ENCODE results near the gene LMF1. TPM values are rescaled to one million over a fixed set of nuclear protein-coding genes. Genes with fewer than 3 reads are reported as not detected.

Gene LMF1
- total and polyA plus RNA-seq, 5 donors from 2014 or later, result 9.9 to 40.0 (median 12.4) TPM

DNA sequence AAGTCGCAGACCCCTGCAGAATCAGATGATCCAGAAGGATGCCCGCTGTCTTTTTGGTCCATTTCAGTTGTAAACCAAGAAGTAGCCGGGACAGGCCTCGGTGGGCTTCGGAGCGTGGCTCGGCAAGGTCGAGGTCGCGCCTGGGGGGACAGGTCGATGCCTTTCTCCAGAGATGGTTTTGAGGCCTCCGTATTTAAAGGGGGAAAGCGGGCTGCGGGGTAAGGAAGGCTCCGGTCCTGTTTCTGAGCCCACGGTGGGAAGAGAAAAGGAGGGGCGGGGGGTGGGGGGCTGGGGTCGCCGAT is 162.7 kb downstream of the LMF1 start:
- no peaks in the 10 kb centered on the region for H3K9me3 ChIP-seq (ENCODE audit: control insufficient read depth in 2 of 2, low read length in 2 of 2)
- H3K4me3 ChIP-seq (ENCODE audit: low read depth, low read length), result peak overlapping the region; percentile 79
- H3K27me3 Mint-ChIP-seq, result peaks cover 32% of the 10 kb centered on the region
- no peak for ATAC-seq (ENCODE audit: low read depth in 2 of 2)
- DNase-seq, result peak in 1 of 3 donors; percentile 12
- no peaks in the 10 kb centered on the region for H3K36me3 ChIP-seq (ENCODE audit: control insufficient read depth, insufficient read depth, low read length)
- no peaks in the 10 kb centered on the region for H3K36me3 Mint-ChIP-seq
- peak overlapping the region; percentile 96 to 99 (median 96) for H3K4me3 Mint-ChIP-seq
- peak overlapping the region; percentile 92 to 99 (median 98) for H3K27ac Mint-ChIP-seq
- H3K27ac ChIP-seq (ENCODE audit: insufficient read depth, low read length, poor library complexity, severe bottlenecking), result peak overlapping the region; percentile 85
- no peaks in the 10 kb centered on the region for H3K27me3 ChIP-seq (ENCODE audit: control insufficient read depth, insufficient read depth, low read length)
- H3K4me1 ChIP-seq (ENCODE audit: control insufficient read depth, insufficient read depth, low read length, poor library complexity, severe bottlenecking), result peaks cover 10% of the 10 kb centered on the region
- peaks cover 0 to 18% (median 4%) of the 10 kb centered on the region in 4 donors for H3K4me1 Mint-ChIP-seq
- H3K9me3 Mint-ChIP-seq, result peaks cover 0 to 3% (median 0%) of the 10 kb centered on the region in 7 donors

DNA sequence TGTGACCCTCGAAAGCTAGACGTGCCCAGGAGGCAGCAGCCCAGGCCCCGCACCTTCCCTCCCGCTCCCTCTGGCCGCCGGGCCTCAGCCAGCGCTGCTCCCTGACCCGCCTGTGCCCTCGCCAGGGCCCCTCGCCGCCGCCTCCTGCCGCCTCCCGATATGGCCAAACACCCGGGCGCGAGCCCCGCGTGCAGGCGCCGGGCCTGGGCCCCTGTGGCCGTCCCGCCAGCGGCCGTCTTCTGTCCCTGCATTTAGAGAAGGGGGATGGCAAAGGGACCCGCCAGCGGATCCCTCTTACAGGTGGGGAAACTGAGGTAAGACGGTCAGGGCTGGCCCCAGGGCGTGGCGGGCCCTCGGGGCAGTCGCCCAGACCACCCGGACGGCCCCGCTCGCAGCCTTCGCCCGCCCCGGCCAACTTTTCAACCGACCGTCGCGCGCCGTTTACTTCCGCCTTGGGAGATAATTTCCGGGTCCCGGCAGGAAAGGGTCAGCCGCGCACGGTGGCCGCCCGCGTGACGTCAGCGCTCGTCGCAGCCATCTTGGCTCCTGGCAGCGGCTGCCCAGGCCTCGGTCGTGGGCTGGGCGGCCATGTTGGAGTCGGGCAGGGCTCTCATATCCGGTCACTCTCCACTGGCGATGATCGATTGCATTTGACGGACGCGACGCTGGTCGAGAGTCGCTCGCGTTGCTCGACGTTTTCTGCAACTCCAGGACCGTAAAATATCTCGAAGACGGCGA is 163.3 kb downstream of the LMF1 start:
- H3K4me1 Mint-ChIP-seq, result peaks cover 0 to 18% (median 3%) of the 10 kb centered on the region in 4 donors
- Histone ChIP-seq H3K36me3 (ENCODE audit: control insufficient read depth, insufficient read depth, low read length) (no peaks in the 10 kb centered on the region), H3K27me3 (ENCODE audit: control insufficient read depth, insufficient read depth, low read length) (no peaks in the 10 kb centered on the region), H3K27ac (ENCODE audit: insufficient read depth, low read length, poor library complexity, severe bottlenecking) (peak overlapping the region; percentile 85), H3K4me1 (ENCODE audit: control insufficient read depth, insufficient read depth, low read length, poor library complexity, severe bottlenecking) (peaks cover 10% of the 10 kb centered on the region), H3K9me3 (ENCODE audit: control insufficient read depth in 2 of 2, low read length in 2 of 2) (no peaks in the 10 kb centered on the region), H3K4me3 (ENCODE audit: low read depth, low read length) (peak overlapping the region; percentile 79)
- DNase-seq, result peak; percentile 77 to 94 (median 78)
- peak; percentile 81 to 90 for ATAC-seq (ENCODE audit: low read depth in 2 of 2)
- no peaks in the 10 kb centered on the region for H3K36me3 Mint-ChIP-seq
- H3K4me3 Mint-ChIP-seq, result peak overlapping the region; percentile 96 to 99 (median 96)
- peaks cover 0 to 3% (median 0%) of the 10 kb centered on the region in 7 donors for H3K9me3 Mint-ChIP-seq
- H3K27ac Mint-ChIP-seq, result peak overlapping the region; percentile 92 to 99 (median 98)
- H3K27me3 Mint-ChIP-seq, result peaks cover 27% of the 10 kb centered on the region

DNA sequence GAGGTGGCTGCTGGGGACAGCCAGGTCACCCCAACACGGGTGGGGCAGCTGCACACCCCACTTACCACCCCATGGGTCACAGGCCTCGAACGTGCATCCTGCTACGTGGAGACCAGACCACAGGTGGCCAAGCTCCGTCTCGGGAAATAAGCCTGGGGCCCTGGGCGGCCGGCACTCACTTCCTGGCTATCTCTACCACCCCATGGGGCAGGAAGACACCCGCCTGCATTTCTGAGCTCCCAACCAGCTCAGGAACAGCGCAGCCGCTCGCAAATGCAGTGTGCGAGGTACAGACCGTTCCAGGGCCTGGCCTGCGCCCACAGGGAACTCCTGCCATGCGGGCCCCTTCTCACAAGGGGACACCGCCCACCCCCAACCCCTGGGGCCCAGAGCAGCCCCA is 165.3 kb downstream of the LMF1 start:
- Mint-ChIP-seq H3K36me3 (no peaks in the 10 kb centered on the region), H3K4me3 (no peak overlapping the region), H3K27me3 (peaks cover 14% of the 10 kb centered on the region), H3K9me3 (no peaks in the 10 kb centered on the region), H3K27ac (no peak overlapping the region), H3K4me1 (peaks cover 0 to 18% (median 3%) of the 10 kb centered on the region in 4 donors)
- Histone ChIP-seq H3K36me3 (ENCODE audit: control insufficient read depth, insufficient read depth, low read length) (no peaks in the 10 kb centered on the region), H3K4me3 (ENCODE audit: low read depth, low read length) (no peak overlapping the region), H3K27ac (ENCODE audit: insufficient read depth, low read length, poor library complexity, severe bottlenecking) (no peak overlapping the region), H3K9me3 (ENCODE audit: control insufficient read depth in 2 of 2, low read length in 2 of 2) (no peaks in the 10 kb centered on the region), H3K4me1 (ENCODE audit: control insufficient read depth, insufficient read depth, low read length, poor library complexity, severe bottlenecking) (peaks cover 13% of the 10 kb centered on the region), H3K27me3 (ENCODE audit: control insufficient read depth, insufficient read depth, low read length) (no peaks in the 10 kb centered on the region)
- no peak for ATAC-seq (ENCODE audit: low read depth in 2 of 2)
- no peak for DNase-seq

DNA sequence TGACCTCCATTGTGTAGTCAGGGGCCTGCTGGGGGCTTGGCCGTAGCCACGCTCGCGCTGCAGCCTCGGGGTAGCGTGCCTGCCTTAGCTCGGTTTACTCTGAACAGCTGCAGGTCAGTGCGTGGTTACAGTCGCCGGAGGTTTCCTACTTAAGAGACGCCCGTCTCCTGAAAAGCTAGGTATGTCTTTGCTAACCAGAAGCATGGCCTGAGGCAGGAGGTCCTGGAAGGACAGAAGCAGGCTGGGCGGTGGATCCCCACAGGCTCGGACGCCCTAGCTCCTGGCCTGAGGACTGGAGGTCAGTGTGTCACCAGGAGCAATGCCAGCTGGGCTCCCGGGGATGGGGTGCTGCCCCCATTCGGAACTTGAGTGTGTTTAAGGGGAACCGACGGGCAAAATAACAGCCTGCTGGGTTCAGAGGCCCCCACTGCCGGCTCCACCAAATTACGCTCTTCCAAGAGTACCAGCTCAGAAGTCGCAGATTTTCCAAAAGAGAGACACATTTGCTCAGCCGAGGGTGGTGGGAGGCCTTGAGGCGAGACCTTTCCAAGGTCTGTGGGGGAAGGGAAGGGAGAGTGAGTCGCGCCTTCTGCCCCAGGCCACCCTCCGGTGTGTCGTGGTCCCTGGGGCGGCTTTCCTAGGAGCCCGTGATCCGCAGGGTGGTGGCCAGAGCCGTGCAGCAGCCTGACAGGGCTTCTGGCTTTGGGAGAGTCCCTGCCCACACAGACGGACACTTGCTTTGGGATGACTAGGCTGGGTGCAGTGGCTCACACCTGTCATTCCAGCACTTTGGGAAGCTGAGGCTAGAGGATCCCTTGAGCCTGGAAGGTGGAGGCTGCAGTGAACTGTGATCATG is 166.4 kb downstream of the LMF1 start:
- Histone ChIP-seq H3K4me1 (ENCODE audit: control insufficient read depth, insufficient read depth, low read length, poor library complexity, severe bottlenecking) (peaks cover 14% of the 10 kb centered on the region), H3K27me3 (ENCODE audit: control insufficient read depth, insufficient read depth, low read length) (no peaks in the 10 kb centered on the region), H3K36me3 (ENCODE audit: control insufficient read depth, insufficient read depth, low read length) (no peaks in the 10 kb centered on the region), H3K27ac (ENCODE audit: insufficient read depth, low read length, poor library complexity, severe bottlenecking) (no peak overlapping the region), H3K4me3 (ENCODE audit: low read depth, low read length) (no peak overlapping the region), H3K9me3 (ENCODE audit: control insufficient read depth in 2 of 2, low read length in 2 of 2) (no peaks in the 10 kb centered on the region)
- Mint-ChIP-seq H3K4me3 (peak overlapping the region; percentile 11 to 70 (median 36)), H3K27ac (peak overlapping the region in 1 of 3 donors; percentile 63), H3K4me1 (peaks cover 0 to 15% (median 3%) of the 10 kb centered on the region in 4 donors), H3K27me3 (peaks cover 7% of the 10 kb centered on the region), H3K9me3 (no peaks in the 10 kb centered on the region), H3K36me3 (no peaks in the 10 kb centered on the region)
- ATAC-seq (ENCODE audit: low read depth in 2 of 2) (no peak), DNase-seq (no peak)

DNA sequence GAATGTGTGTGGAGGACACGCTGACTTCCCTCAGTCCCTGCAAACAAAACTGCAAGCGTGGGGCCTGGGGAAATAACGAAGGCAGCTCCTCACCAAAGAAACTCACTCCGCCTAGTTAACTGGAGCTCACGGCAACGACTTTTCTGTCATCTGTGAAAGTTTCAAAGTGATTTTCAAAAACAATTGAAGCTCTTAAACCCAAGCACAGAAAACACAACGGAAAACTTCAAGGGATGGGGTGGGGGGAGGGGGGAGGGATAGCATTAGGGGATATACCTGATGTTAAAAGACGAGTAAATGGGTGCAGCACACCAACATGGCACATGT is 167.1 kb downstream of the LMF1 start:
- H3K9me3 Mint-ChIP-seq, result no peaks in the 10 kb centered on the region
- Histone ChIP-seq H3K27me3 (ENCODE audit: control insufficient read depth, insufficient read depth, low read length) (no peaks in the 10 kb centered on the region), H3K9me3 (ENCODE audit: control insufficient read depth in 2 of 2, low read length in 2 of 2) (no peaks in the 10 kb centered on the region), H3K27ac (ENCODE audit: insufficient read depth, low read length, poor library complexity, severe bottlenecking) (no peak overlapping the region), H3K4me3 (ENCODE audit: low read depth, low read length) (no peak overlapping the region), H3K4me1 (ENCODE audit: control insufficient read depth, insufficient read depth, low read length, poor library complexity, severe bottlenecking) (peaks cover 12% of the 10 kb centered on the region), H3K36me3 (ENCODE audit: control insufficient read depth, insufficient read depth, low read length) (no peaks in the 10 kb centered on the region)
- no peaks in the 10 kb centered on the region for H3K36me3 Mint-ChIP-seq
- DNase-seq (no peak), ATAC-seq (ENCODE audit: low read depth in 2 of 2) (no peak)
- H3K27ac Mint-ChIP-seq, result no peak overlapping the region
- H3K4me3 Mint-ChIP-seq, result peak overlapping the region in 1 of 4 donors; percentile 70
- peaks cover 0 to 14% (median 3%) of the 10 kb centered on the region in 4 donors for H3K4me1 Mint-ChIP-seq
- H3K27me3 Mint-ChIP-seq, result peaks cover 4% of the 10 kb centered on the region

Other genes with a start within 250 kb of the LMF1 start
- gene ANTKMT, start 249.8 kb downstream of the LMF1 start, total RNA-seq, result 13.6 TPM
- 10 to 100 TPM; 60.3 to 85.9 (median 64.4) TPM for gene ANTKMT, start 249.8 kb downstream of the LMF1 start, polyA plus RNA-seq
- gene CCDC78, start 244.5 kb downstream of the LMF1 start, total RNA-seq, result 2.5 TPM
- under 1 TPM; 0.37 to 0.70 (median 0.43) TPM for gene CCDC78, start 244.5 kb downstream of the LMF1 start, polyA plus RNA-seq
- 15.6 TPM for gene HAGHL, start 243.9 kb downstream of the LMF1 start, total RNA-seq
- gene HAGHL, start 243.9 kb downstream of the LMF1 start, polyA plus RNA-seq, result 1 to 10 TPM; 2.2 to 4.3 (median 3.2) TPM
- gene CIAO3, start 230.0 kb downstream of the LMF1 start, total RNA-seq, result 42.6 TPM
- 10 to 100 TPM; 17.2 to 26.6 (median 19.7) TPM for gene CIAO3, start 230.0 kb downstream of the LMF1 start, polyA plus RNA-seq
- gene MSLN, start 210.2 kb downstream of the LMF1 start, total RNA-seq, result not detected
- not detected for gene MSLN, start 210.2 kb downstream of the LMF1 start, polyA plus RNA-seq
- 20.8 TPM for gene RPUSD1, start 182.6 kb downstream of the LMF1 start, total RNA-seq
- gene RPUSD1, start 182.6 kb downstream of the LMF1 start, polyA plus RNA-seq, result 10 to 100 TPM; 22.3 to 24.9 (median 23.0) TPM
- 28.8 TPM for gene CHTF18, start 182.4 kb downstream of the LMF1 start, total RNA-seq
- 1 to 10 TPM; 1.1 to 5.9 (median 2.8) TPM for gene CHTF18, start 182.4 kb downstream of the LMF1 start, polyA plus RNA-seq
- gene GNG13, start 170.2 kb downstream of the LMF1 start, total RNA-seq, result not detected
- not detected for gene GNG13, start 170.2 kb downstream of the LMF1 start, polyA plus RNA-seq
- gene SOX8, start 10.8 kb upstream of the LMF1 start, total RNA-seq, result 1.1 TPM
- gene SOX8, start 10.8 kb upstream of the LMF1 start, polyA plus RNA-seq, result under 1 TPM; 0.16 to 0.53 (median 0.24) TPM
- gene SSTR5, start 101.8 kb upstream of the LMF1 start, total RNA-seq, result not detected
- gene SSTR5, start 101.8 kb upstream of the LMF1 start, polyA plus RNA-seq, result not detected
- gene C1QTNF8, start 125.3 kb upstream of the LMF1 start, total RNA-seq, result not detected
- gene C1QTNF8, start 125.3 kb upstream of the LMF1 start, polyA plus RNA-seq, result not detected
- gene CACNA1H, start 182.1 kb upstream of the LMF1 start, total RNA-seq, result 4.2 TPM
- under 1 TPM in 3 of 4 donors, not detected in 1; 0.37 to 0.63 (median 0.38) TPM for gene CACNA1H, start 182.1 kb upstream of the LMF1 start, polyA plus RNA-seq